Common myeloid progenitor, CD34-positive (primary cell): ENCODE data around the gene VGLL1. TPM values are rescaled to one million over a fixed set of nuclear protein-coding genes. Genes with fewer than 3 reads are reported as not detected.

ENCODE experiments used
- CTCF ChIA-PET: fragments of 350-600 bp; sonication (Branson Sonifier 250); formaldehyde crosslinking; loops from one replicate; lab custom pipeline; 2021; ENCODE audit warnings: antibody characterized with exemption; lab: Charles Lee
- POLR2A ChIA-PET: fragments of 350-600 bp; sonication (Branson Sonifier 250); formaldehyde crosslinking; loops from one replicate; lab custom pipeline; 2021; ENCODE audit warnings: antibody characterized with exemption; lab: Charles Lee
- DNase-seq, 3 donors: peaks; one replicate each; pipeline versions ENCODE4 v3.0.0 to v3.0.0-alpha.2; 2013
- H3K27ac ChIP-seq, 2 experiments: 1 replicate in 1 of 2; 2 replicates in 1 of 2; pipeline ENCODE4 v1.7.0; 2013; ENCODE audit warnings: inconsistent platforms in 2 of 2, low read length in 2 of 2, mild to moderate bottlenecking in 2 of 2, low read depth in 1 of 2, moderate library complexity in 1 of 2; ENCODE audit not compliant: severe bottlenecking in 2 of 2, insufficient read depth in 1 of 2, poor library complexity in 1 of 2
- H3K27me3 ChIP-seq, 5 experiments: replicated peaks in 2 of 5; 1 replicate in 3 of 5; 2 replicates in 2 of 5; pipeline versions ENCODE4 v1.6.1 to v1.7.0; 2013; ENCODE audit warnings: low read length in 4 of 5, mild to moderate bottlenecking in 2 of 5, moderate library complexity in 2 of 5, inconsistent platforms in 1 of 5; ENCODE audit not compliant: insufficient read depth in 5 of 5, control insufficient read depth in 4 of 5
- H3K36me3 ChIP-seq, 4 experiments: 1 replicate in 2 of 4; 2 replicates in 2 of 4; pipeline versions ENCODE4 v1.6.1 to v1.7.0; 2013; ENCODE audit warnings: low read length in 3 of 4, control low read depth in 1 of 4, mild to moderate bottlenecking in 1 of 4; ENCODE audit not compliant: control insufficient read depth in 4 of 4, insufficient read depth in 4 of 4
- H3K4me1 ChIP-seq, 4 experiments: 1 replicate in 3 of 4; 2 replicates in 1 of 4; pipeline versions ENCODE4 v1.6.1 to v1.7.1; 2013; ENCODE audit warnings: low read length in 3 of 4, mild to moderate bottlenecking in 3 of 4, control low read depth in 1 of 4, inconsistent platforms in 1 of 4, moderate library complexity in 1 of 4; ENCODE audit not compliant: control insufficient read depth in 4 of 4, insufficient read depth in 4 of 4; ENCODE audit errors: control extremely low read depth in 1 of 4
- H3K4me3 ChIP-seq, 7 experiments: 1 replicate in 4 of 7; 2 replicates in 3 of 7; pipeline versions ENCODE4 v1.5.1 to v1.7.0; 2013; ENCODE audit warnings: mild to moderate bottlenecking in 7 of 7, low read length in 6 of 7, moderate library complexity in 6 of 7, inconsistent platforms in 2 of 7, low read depth in 2 of 7, control low read depth in 1 of 7; ENCODE audit not compliant: insufficient read depth in 4 of 7, control insufficient read depth in 1 of 7; ENCODE audit errors: extremely low read depth in 1 of 7
- H3K9me3 ChIP-seq, 5 experiments: 1 replicate in 4 of 5; 2 replicates in 1 of 5; pipeline versions ENCODE4 v1.6.1 to v1.7.1; 2013; ENCODE audit warnings: low read length in 4 of 5, mild to moderate bottlenecking in 2 of 5, inconsistent platforms in 1 of 5, low read depth in 1 of 5, moderate library complexity in 1 of 5; ENCODE audit not compliant: control insufficient read depth in 4 of 5, insufficient read depth in 2 of 5; ENCODE audit errors: control extremely low read depth in 1 of 5
- WGBS: methylation state at CpG from one replicate; pipeline ENCODE4 v1.1.5; 2013; ENCODE audit not compliant: insufficient coverage; 5-methylcytosine and 5-hydroxymethylcytosine counted together
- polyA plus RNA-seq: library from polyadenylated mRNA; unstranded; fragments of 120-200 nt; gene quantifications from one replicate; pipeline ENCODE4 v1.2.1, GENCODE V29; 2013

The VGLL1 gene, protein sequence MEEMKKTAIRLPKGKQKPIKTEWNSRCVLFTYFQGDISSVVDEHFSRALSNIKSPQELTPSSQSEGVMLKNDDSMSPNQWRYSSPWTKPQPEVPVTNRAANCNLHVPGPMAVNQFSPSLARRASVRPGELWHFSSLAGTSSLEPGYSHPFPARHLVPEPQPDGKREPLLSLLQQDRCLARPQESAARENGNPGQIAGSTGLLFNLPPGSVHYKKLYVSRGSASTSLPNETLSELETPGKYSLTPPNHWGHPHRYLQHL
- polyA plus RNA-seq, result not detected

DNA sequence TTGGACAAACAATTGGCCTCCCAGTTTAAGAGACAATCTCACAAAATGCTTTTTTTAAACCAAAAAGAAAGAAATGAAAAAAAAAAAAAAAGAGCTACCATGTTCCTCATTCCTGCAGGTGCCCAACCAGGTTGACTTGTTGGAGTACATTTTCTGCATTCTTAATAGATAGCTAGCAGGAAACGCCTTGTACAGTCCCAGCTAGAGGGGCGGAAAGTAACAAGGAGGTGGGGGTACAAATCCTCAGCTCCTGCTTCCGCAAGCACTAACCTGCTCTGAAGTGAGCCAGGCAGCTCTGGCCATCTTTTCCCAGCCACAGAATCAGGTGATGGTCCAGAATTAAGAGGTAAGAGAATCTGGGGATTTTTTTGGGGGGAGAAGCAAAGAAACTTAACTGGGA is at the start of gene VGLL1:
Gene VGLL1, plus strand, starts transcription at position 265 of the 400 bp plus-strand sequence. CDS start 3,806 bp downstream, outside the sequence.
- Histone ChIP-seq H3K4me3 (no peak within 1 kb of the TSS), H3K9me3 (no peaks in the 10 kb centered on the region), H3K4me1 (no peaks in the 10 kb centered on the region), H3K36me3 (no peaks in the 10 kb centered on the region), H3K27me3 (no peaks in the 10 kb centered on the region), H3K27ac (no peak within 1 kb of the TSS)
- CTCF ChIA-PET, result no interaction called here
- 77% methylated on average over 3 of the region's 3 CpGs for WGBS
- DNase-seq, result no peak
- POLR2A ChIA-PET, result interaction anchor here (0.6 kb wide), 1 partner anchor 346 kb away, joined by 5 read pairs; no protein-coding TSS in a partner anchor

DNA sequence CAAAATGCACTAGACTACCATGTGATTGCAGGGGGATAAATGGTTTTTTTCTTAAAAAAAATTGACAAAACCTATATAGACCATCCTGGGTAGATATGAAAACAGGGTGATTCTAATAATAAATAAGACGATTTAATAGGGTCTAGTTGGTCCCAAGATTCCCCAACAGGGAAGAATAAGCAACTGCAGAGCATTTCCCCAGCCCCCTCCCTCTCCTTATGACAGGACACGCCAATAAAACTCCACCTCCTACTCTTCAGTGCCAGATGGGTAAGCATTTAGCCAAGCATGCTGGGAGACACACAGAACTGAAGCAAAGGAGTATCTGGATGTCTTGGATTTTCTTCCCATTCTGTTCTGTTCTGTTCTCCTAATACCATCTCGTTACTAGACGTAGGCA is 44.4 kb upstream of the VGLL1 start, which contains the start of gene BRS3:
Gene BRS3, plus strand, starts transcription at position 301 of the 400 bp plus-strand sequence. CDS start 168 bp downstream, outside the sequence.
- Histone ChIP-seq H3K27me3 (peaks cover 0 to 6% (median 0%) of the 10 kb centered on the region in 5 experiments), H3K27ac (no peak within 1 kb of the TSS), H3K36me3 (no peaks in the 10 kb centered on the region), H3K4me3 (no peak within 1 kb of the TSS), H3K9me3 (no peaks in the 10 kb centered on the region), H3K4me1 (no peaks in the 10 kb centered on the region)
- DNase-seq, result no peak
- WGBS, result 96% methylated on average over 3 of the region's 4 CpGs
- CTCF ChIA-PET, result no interaction called here
- POLR2A ChIA-PET, result no interaction called here

DNA sequence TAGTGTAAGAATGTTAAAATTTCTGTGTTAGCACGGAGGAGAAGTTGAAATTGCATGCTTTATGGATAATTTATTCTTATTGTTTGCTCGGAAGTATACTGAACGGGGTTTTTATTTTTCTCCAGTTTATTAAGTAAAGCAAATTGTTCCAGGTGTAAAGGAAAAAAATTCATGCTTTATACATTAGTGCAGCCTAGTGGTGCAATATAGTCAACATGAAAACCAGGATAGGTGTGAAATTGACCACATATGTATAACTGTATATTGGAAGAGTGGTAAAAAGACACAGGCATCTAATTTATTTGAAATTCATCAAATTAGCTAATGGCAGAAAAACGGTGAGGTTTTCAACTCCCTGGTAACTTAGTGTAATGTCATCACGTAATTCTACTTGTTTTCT is 43.3 kb upstream of the VGLL1 start:
- no peaks in the 10 kb centered on the region for H3K36me3 ChIP-seq
- WGBS, result 61% methylated on average over 4 of the region's 5 CpGs
- ChIA-PET POLR2A (interaction anchor here (0.5 kb wide), 1 partner anchor 53 kb away, joined by 7 read pairs; no protein-coding TSS in a partner anchor), CTCF (no interaction called here)
- no peak overlapping the region for H3K4me3 ChIP-seq
- no peak for DNase-seq
- H3K27ac ChIP-seq, result no peak overlapping the region
- peaks cover 0 to 2% (median under 1%) of the 10 kb centered on the region in 4 experiments for H3K4me1 ChIP-seq
- no peaks in the 10 kb centered on the region for H3K9me3 ChIP-seq
- H3K27me3 ChIP-seq, result peaks cover 0 to 6% (median 0%) of the 10 kb centered on the region in 5 experiments

DNA sequence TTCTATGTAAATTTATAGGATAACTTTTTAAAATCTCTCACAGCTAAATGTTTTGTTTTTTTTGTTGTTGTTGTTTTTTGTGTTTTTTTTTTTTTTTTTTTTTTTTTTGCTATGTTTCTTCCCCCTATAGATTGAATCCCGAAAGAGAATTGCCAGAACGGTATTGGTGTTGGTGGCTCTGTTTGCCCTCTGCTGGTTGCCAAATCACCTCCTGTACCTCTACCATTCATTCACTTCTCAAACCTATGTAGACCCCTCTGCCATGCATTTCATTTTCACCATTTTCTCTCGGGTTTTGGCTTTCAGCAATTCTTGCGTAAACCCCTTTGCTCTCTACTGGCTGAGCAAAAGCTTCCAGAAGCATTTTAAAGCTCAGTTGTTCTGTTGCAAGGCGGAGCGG is 40.2 kb upstream of the VGLL1 start:
- ChIA-PET CTCF (interaction anchor here (1.4 to 1.5 kb wide), 2 partner anchors 45 to 216 kb away, joined by 4 read pairs; no protein-coding TSS in a partner anchor), POLR2A (no interaction called here)
- no peak for DNase-seq
- WGBS, result 89% methylated on average over 3 of the region's 6 CpGs
- Histone ChIP-seq H3K4me1 (peaks cover 0 to 28% (median 14%) of the 10 kb centered on the region in 4 experiments), H3K27ac (no peak overlapping the region), H3K9me3 (no peaks in the 10 kb centered on the region), H3K27me3 (peaks cover 0 to 6% (median 0%) of the 10 kb centered on the region in 5 experiments), H3K36me3 (no peaks in the 10 kb centered on the region), H3K4me3 (no peak overlapping the region)

DNA sequence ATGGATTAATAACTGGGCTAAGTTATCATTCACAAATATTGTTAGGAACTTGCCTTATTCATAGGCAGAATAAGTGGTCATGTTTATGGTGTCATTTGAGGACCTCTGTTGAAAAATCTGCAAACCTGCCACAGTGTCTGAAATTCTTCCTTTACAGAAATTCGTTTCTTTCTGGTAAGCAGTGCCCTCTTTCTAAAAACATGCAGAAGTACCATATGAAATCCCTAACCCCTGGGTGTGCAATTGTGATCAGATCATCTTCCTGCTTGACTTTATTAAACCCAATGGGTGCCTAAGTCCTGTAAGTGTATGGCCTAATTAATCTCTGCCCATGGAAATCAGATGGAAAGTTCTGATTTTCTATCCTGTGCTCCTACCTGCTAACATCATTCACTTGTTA is 39.0 kb upstream of the VGLL1 start:
- Histone ChIP-seq H3K27ac (no peak overlapping the region), H3K9me3 (no peaks in the 10 kb centered on the region), H3K4me3 (no peak overlapping the region), H3K36me3 (no peaks in the 10 kb centered on the region), H3K4me1 (peaks cover 0 to 28% (median 15%) of the 10 kb centered on the region in 4 experiments), H3K27me3 (peaks cover 0 to 6% (median 0%) of the 10 kb centered on the region in 5 experiments)
- CTCF ChIA-PET, result interaction anchor here (1.5 kb wide), 1 partner anchor 217 kb away, joined by 4 read pairs; no protein-coding TSS in a partner anchor
- POLR2A ChIA-PET, result no interaction called here
- no CpG with 5 or more reads among the region's 1 CpG for WGBS
- DNase-seq, result peak in 2 of 3 donors; percentile 53 to 55

DNA sequence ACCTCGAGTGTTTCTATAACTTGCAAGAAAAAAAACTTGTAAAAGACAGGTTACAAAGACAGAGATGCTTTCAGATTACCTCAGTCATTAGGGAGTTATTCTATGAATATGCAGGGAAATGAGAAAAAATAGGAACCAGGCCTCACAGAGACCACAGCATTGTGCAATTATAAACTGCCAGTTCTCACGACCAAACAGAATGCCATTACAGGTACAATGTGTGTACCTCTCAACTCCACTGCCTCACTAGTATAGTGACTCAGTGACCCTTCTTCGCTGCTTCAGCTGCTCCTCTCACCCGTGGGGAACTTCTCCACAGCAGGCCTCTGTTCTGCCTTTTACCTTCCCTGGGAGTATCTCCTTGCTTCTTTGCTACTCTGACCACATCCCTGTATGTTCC is 37.0 kb upstream of the VGLL1 start:
- H3K36me3 ChIP-seq, result no peaks in the 10 kb centered on the region
- ChIA-PET CTCF (no interaction called here), POLR2A (no interaction called here)
- DNase-seq, result peak; percentile 25 to 77 (median 71)
- peaks cover 0 to 4% (median 0%) of the 10 kb centered on the region in 5 experiments for H3K27me3 ChIP-seq
- 61% methylated on average over 3 of the region's 4 CpGs for WGBS
- H3K4me3 ChIP-seq, result peak overlapping the region in 1 of 7 experiments; percentile 27
- no peaks in the 10 kb centered on the region for H3K9me3 ChIP-seq
- peak overlapping the region; percentile 51 to 71 for H3K27ac ChIP-seq
- H3K4me1 ChIP-seq, result peaks cover 0 to 36% (median 18%) of the 10 kb centered on the region in 4 experiments

DNA sequence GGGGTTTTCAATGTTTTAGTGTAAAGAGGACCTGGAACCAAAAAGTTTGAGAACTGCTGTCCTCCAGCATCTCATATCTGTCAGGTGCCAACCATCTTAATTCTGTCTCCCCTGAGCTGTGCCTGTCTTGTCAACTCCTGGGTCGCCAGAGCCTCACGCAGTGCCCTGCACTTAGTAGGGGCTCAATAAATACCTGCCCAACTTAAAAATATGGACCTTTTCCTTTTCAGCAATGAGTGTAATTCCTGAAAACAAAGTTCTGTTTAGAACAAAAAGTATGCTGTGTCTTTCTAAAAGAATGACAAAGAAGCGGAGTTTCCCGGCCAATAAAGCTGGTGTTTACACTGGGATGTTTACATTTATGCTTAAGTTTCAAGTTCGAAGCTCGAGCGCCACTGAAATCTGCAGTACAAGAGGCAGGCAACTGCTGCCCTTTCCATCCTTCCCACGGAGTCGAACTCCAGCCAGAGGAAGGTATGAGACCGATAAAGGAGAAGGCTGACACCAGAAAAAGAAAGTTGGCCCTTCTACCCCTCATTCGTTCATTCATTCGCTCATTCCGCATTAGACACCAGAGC is 35.7 kb upstream of the VGLL1 start:
- Histone ChIP-seq H3K4me3 (peak overlapping the region; percentile 16 to 90 (median 73)), H3K36me3 (peaks cover 0 to 10% (median 3%) of the 10 kb centered on the region in 4 experiments), H3K4me1 (peaks cover 0 to 36% (median 18%) of the 10 kb centered on the region in 4 experiments), H3K27me3 (peaks cover 0 to 2% (median 0%) of the 10 kb centered on the region in 5 experiments), H3K27ac (peak overlapping the region; percentile 73 to 91), H3K9me3 (no peaks in the 10 kb centered on the region)
- WGBS, result 48% methylated on average over 11 of the region's 13 CpGs
- ChIA-PET POLR2A (no interaction called here), CTCF (no interaction called here)
- no peak for DNase-seq
